GM23248 (cell line): ENCODE data around the gene GOLGA6L1. TPM values are rescaled to one million over a fixed set of nuclear protein-coding genes. Genes with fewer than 3 reads are reported as not detected.

Experiments
- DNase-seq: peaks from one replicate; pipeline ENCODE4 v3.0.0-alpha.2; 2015
- H2AFZ ChIP-seq: fragments of 200-600 bp; sonication (generic); 2 replicates; pipeline ENCODE4 v1.6.1; 2016; ENCODE audit warnings: antibody characterized with exemption
- H3F3A ChIP-seq: fragments of 200-600 bp; sonication (generic); 2 replicates; pipeline ENCODE4 v1.6.1; 2016; ENCODE audit warnings: mild to moderate bottlenecking, antibody characterized with exemption, mixed run types; ENCODE audit not compliant: insufficient read depth
- H3K27ac ChIP-seq: fragments of 200-600 bp; sonication (generic); 2 replicates; pipeline ENCODE4 v1.5.1; 2016; ENCODE audit warnings: mild to moderate bottlenecking
- H3K27me3 ChIP-seq: fragments of 200-600 bp; sonication (generic); replicated peaks from 2 replicates; pipeline ENCODE4 v1.6.1; 2016; ENCODE audit warnings: mild to moderate bottlenecking; ENCODE audit not compliant: insufficient read depth
- H3K36me3 ChIP-seq: fragments of 200-600 bp; sonication (generic); 2 replicates; pipeline ENCODE4 v1.6.1; 2016; ENCODE audit warnings: low read depth, mild to moderate bottlenecking
- H3K4me1 ChIP-seq: fragments of 200-600 bp; sonication (generic); 2 replicates; pipeline ENCODE4 v1.6.1; 2016; ENCODE audit warnings: mild to moderate bottlenecking; ENCODE audit not compliant: insufficient read depth
- H3K4me2 ChIP-seq: fragments of 200-600 bp; sonication (generic); one replicate; pipeline ENCODE4 v1.6.1; 2016; ENCODE audit warnings: mild to moderate bottlenecking; ENCODE audit not compliant: unreplicated experiment
- H3K4me3 ChIP-seq: fragments of 200-600 bp; sonication (generic); 2 replicates; pipeline ENCODE4 v1.5.1; 2016; ENCODE audit warnings: mild to moderate bottlenecking
- H3K79me2 ChIP-seq: fragments of 200-600 bp; sonication (generic); 2 replicates; pipeline ENCODE4 v1.6.1; 2016; ENCODE audit warnings: mild to moderate bottlenecking; ENCODE audit not compliant: insufficient read depth
- H3K9ac ChIP-seq: fragments of 200-600 bp; sonication (generic); 2 replicates; pipeline ENCODE4 v1.6.1; 2016; ENCODE audit warnings: mild to moderate bottlenecking
- H3K9me2 ChIP-seq: fragments of 200-600 bp; sonication (generic); 2 replicates; pipeline ENCODE4 v1.6.1; 2016; ENCODE audit warnings: mixed run types, mild to moderate bottlenecking, moderate library complexity; ENCODE audit not compliant: insufficient read depth
- H3K9me3 ChIP-seq: fragments of 200-600 bp; sonication (generic); one replicate; pipeline ENCODE4 v1.6.1; 2017; ENCODE audit warnings: low read depth
- H4K20me1 ChIP-seq: fragments of 200-600 bp; sonication (generic); 2 replicates; pipeline ENCODE4 v1.6.0; 2016; ENCODE audit not compliant: insufficient read depth
- EZH2 ChIP-seq: fragments of 200-600 bp; sonication (generic); IDR thresholded peaks from 2 replicates; pipeline ENCODE4 v1.6.1; 2018; ENCODE audit warnings: antibody characterized with exemption, mild to moderate bottlenecking; ENCODE audit not compliant: insufficient read depth, poor library complexity, severe bottlenecking
- EZH2phosphoT487 ChIP-seq: fragments of 200-600 bp; sonication (generic); IDR thresholded peaks from 2 replicates; pipeline ENCODE4 v1.6.1; 2018; ENCODE audit warnings: antibody characterized with exemption, moderate library complexity, mild to moderate bottlenecking, low read depth; ENCODE audit not compliant: insufficient read depth
- WGBS, 2 experiments: methylation state at CpG; one replicate each; pipeline ENCODE4 v1.1.6; 2015 to 2017; ENCODE audit warnings: low lambda C conversion rate in 2 of 2, low coverage in 1 of 2; ENCODE audit errors: missing lambda C conversion rate in 2 of 2; 5-methylcytosine and 5-hydroxymethylcytosine counted together
- in situ Hi-C: fragments of 300-500 bp; cut with MboI; formaldehyde crosslinking; loops from 2 replicates; pipeline ENCODE4 v1.15.0; 2020
- polyA plus RNA-seq: library from polyadenylated mRNA; unstranded; fragments of >200 nt; fragmentation: Nextera tagmentation; extraction: Ambion mirVana; gene quantifications from 2 replicates; pipeline ENCODE4 v1.2.1, GENCODE V29; 2016
- small RNA-seq: library from RNA; depleted of rRNA; stranded (forward); fragments of <200 nt; gene quantifications from one replicate; pipeline ENCODE3, GENCODE V24; 2014; ENCODE audit warnings: low read depth, low replicate concordance
- total RNA-seq: library from RNA; depleted of rRNA; stranded (reverse); fragments of >200 nt; shearing (Covaris generic); gene quantifications from 2 replicates; pipeline ENCODE4 v1.2.3, GENCODE V29; 2014; rRNA removed

The GOLGA6L1 gene
- total and polyA plus RNA-seq, 2 experiments from 2014 or later = not detected

- Histone ChIP-seq H3K27me3 (peaks cover 11% of the 10 kb centered on the region; the same call in 1 of the 2 replicates), H3K9me2 (no peaks in the 10 kb centered on the region), H3K79me2 (no peaks in the 10 kb centered on the region), H4K20me1 (no peaks in the 10 kb centered on the region), H3K4me1 (no peaks in the 10 kb centered on the region), H3K27ac (no peak overlapping the region), H3K9ac (no peak overlapping the region), H3K4me2 (no peak overlapping the region), H3K4me3 (no peak overlapping the region), H3F3A (no peaks in the 10 kb centered on the region), H2AFZ (no peak overlapping the region), H3K36me3 (no peaks in the 10 kb centered on the region), H3K9me3 (no peaks in the 10 kb centered on the region)
- 22 to 26% methylated on average over 3 of the region's 3 CpGs for WGBS, 2 experiments
- no peak for DNase-seq
- in situ Hi-C loops = no loop called here
- TF ChIP-seq EZH2phosphoT487 (no peak), EZH2 (no peak)
Observed at GRCh38 chr15:23081271-23081670, 55.4 kb downstream of the GOLGA6L1 start.

DNA sequence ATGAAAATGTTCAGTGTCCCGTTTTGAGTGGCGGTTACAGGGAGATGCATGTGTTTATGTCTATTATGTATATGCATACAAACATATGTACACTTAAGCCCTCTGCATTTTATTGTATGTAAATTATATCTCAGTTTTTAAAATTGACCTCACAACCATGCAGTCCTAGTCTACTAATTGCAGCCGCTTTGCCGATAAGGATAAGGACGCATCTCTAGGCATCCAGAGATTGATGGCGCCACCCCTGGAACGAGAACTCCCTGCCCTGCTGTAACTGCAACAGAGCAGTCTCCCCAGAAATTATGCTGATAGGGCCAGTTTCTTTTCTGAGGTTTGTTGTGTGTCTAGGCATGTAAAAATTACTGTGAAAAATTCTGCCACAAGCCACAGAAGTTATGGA lies 56.9 kb downstream of the GOLGA6L1 start:
- H3K4me2 ChIP-seq = no peak overlapping the region

More for the DNA sequence above, 56.9 kb downstream of the GOLGA6L1 start:
- no peak overlapping the region for H3K9ac ChIP-seq
- H3K4me3 ChIP-seq = no peak overlapping the region
- DNase-seq = no peak
- H3K9me3 ChIP-seq = no peaks in the 10 kb centered on the region
- in situ Hi-C loops = loop anchor here (10.0 kb wide), 1 partner anchor 65 kb away; no protein-coding TSS in a partner anchor
- no peak overlapping the region for H3K27ac ChIP-seq
- H3K9me2 ChIP-seq = no peaks in the 10 kb centered on the region
- peaks cover 6% of the 10 kb centered on the region; the same call in 1 of the 2 replicates for H3K27me3 ChIP-seq
- H3K79me2 ChIP-seq = no peaks in the 10 kb centered on the region
- no peaks in the 10 kb centered on the region for H3K4me1 ChIP-seq
- no peaks in the 10 kb centered on the region for H3F3A ChIP-seq
- TF ChIP-seq EZH2phosphoT487 = no peak
- TF ChIP-seq EZH2 = no peak
- no peaks in the 10 kb centered on the region for H4K20me1 ChIP-seq
- no peak overlapping the region for H2AFZ ChIP-seq
- WGBS, 2 experiments = 47 to 48% methylated on average over 7 of the region's 7 CpGs
- H3K36me3 ChIP-seq = no peaks in the 10 kb centered on the region

Small RNA genes lying within 50 kb of the gene (small RNA-seq; reads per million reads assigned to genes)
- not detected for gene RN7SL106P

Other genes with a start within 250 kb of the GOLGA6L1 start
- gene CYFIP1, start 156.5 kb downstream of the GOLGA6L1 start, total RNA-seq = 122 and 129 TPM in 2 replicates
- 80.5 and 83.3 TPM in 2 replicates for gene CYFIP1, start 156.5 kb downstream of the GOLGA6L1 start, polyA plus RNA-seq
- 16.2 and 17.5 TPM in 2 replicates for gene TUBGCP5, start 97.3 kb downstream of the GOLGA6L1 start, total RNA-seq
- gene TUBGCP5, start 97.3 kb downstream of the GOLGA6L1 start, polyA plus RNA-seq = 13.6 and 14.6 TPM in 2 replicates
- gene GOLGA6L26, start 197.4 kb upstream of the GOLGA6L1 start, total RNA-seq = not detected in 2 replicates
- not detected in 2 replicates for gene GOLGA6L26, start 197.4 kb upstream of the GOLGA6L1 start, polyA plus RNA-seq
- 0.11 and 0.13 TPM in 2 replicates for gene GOLGA8S, start 217.9 kb upstream of the GOLGA6L1 start, total RNA-seq
- gene GOLGA8S, start 217.9 kb upstream of the GOLGA6L1 start, polyA plus RNA-seq = not detected in 2 replicates